A673 (cell line): Measurements from ENCODE around the gene CALML4.

Experiments used
- CTCF ChIP-seq: fragments of 300-800, 200-600 bp; sonication (generic); conservative IDR thresholded peaks from 2 replicates; pipeline ENCODE4 v1.5.1; 2017; ENCODE audit warnings: low read depth, mild to moderate bottlenecking, antibody characterized with exemption, low read length, moderate library complexity, mixed read lengths
- EZH2 ChIP-seq: fragments of 200-600 bp; sonication (generic); IDR thresholded peaks from 2 replicates; pipeline ENCODE4 v1.6.1; 2017; ENCODE audit warnings: borderline replicate concordance, low read depth, mild to moderate bottlenecking, mixed read lengths, antibody characterized with exemption, low read length; ENCODE audit not compliant: poor library complexity, severe bottlenecking

DNA sequence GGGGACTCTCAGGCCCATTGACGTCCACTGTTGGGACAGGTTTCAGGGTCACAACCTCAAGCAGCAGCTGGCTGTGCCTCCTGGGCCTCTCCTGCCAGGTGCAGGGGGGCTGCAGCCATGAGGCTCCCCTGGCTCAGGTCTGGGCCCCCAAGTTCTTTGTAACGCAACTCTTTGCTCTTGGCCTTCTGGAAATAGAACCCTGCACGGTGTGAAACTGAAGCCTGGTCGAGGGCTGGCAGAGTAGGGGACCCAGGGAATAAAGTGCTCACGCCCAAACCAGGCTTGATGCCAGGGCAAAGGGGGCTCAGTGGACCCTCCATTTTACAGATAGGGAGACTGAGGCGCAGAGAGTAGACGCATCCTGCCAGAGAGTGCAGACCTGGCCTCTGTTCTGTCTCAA lies 771 bp downstream of the CALML4 start:
- TF ChIP-seq CTCF (no peak), EZH2 (no peak)
